NCI-H446 treated with DMSO at 0.1 percent for 48 hours (cell line): ENCODE data around the gene EPAS1.

ENCODE experiments used
- DNase-seq: peaks from one replicate; lab custom pipeline; 2025; lab: John Stamatoyannopoulos, UW

EPAS1 gene

GRCh38 chr2:46320141-46320567 lies 22.9 kb downstream of the EPAS1 start:
- no peak for DNase-seq

GRCh38 chr2:46323730-46324129 lies 26.5 kb downstream of the EPAS1 start:
- DNase-seq, result no peak

- no peak for DNase-seq
Observed at GRCh38 chr2:46325182-46325928, 28.1 kb downstream of the EPAS1 start.

- DNase-seq, result no peak
Observed at GRCh38 chr2:46326231-46326980, 29.2 kb downstream of the EPAS1 start.

GRCh38 chr2:46327627-46328026 lies 30.4 kb downstream of the EPAS1 start:
- no peak for DNase-seq

GRCh38 chr2:46328291-46328690 lies 31.1 kb downstream of the EPAS1 start:
- DNase-seq, result no peak

GRCh38 chr2:46328829-46329228 lies 31.6 kb downstream of the EPAS1 start:
- DNase-seq, result no peak

GRCh38 chr2:46329340-46329739 lies 32.1 kb downstream of the EPAS1 start:
- no peak for DNase-seq

GRCh38 chr2:46329803-46330775 lies 32.9 kb downstream of the EPAS1 start:
- no peak for DNase-seq

GRCh38 chr2:46331109-46331766 lies 34.0 kb downstream of the EPAS1 start:
- DNase-seq, result no peak

GRCh38 chr2:46332686-46333281 lies 35.6 kb downstream of the EPAS1 start:
- no peak for DNase-seq

- DNase-seq, result no peak
Observed at GRCh38 chr2:46333912-46334311, 36.7 kb downstream of the EPAS1 start.

- no peak for DNase-seq
Observed at GRCh38 chr2:46334389-46335271, 37.4 kb downstream of the EPAS1 start.

- no peak for DNase-seq
Observed at GRCh38 chr2:46335391-46336282, 38.4 kb downstream of the EPAS1 start.

GRCh38 chr2:46336283-46336959 lies 39.2 kb downstream of the EPAS1 start:
- peak; percentile 13 for DNase-seq

GRCh38 chr2:46337208-46337994 lies 40.2 kb downstream of the EPAS1 start:
- DNase-seq, result peak; percentile 2

- DNase-seq, result no peak
Observed at GRCh38 chr2:46338674-46339073, 41.5 kb downstream of the EPAS1 start.

GRCh38 chr2:46339200-46339599 lies 42.0 kb downstream of the EPAS1 start:
- no peak for DNase-seq
